Stomach (tissue), 9 donors: Measurements from ENCODE around the gene DLGAP1. TPM values are rescaled to one million over a fixed set of nuclear protein-coding genes. Genes with fewer than 3 reads are reported as not detected.
A peak's percentile ranks its signal among the peaks of the same experiment; 100 is the strongest.

Experiments used
- DNase-seq, 2 donors: peaks; one replicate each; pipeline versions ENCODE4 v3.0.0 to v3.0.0-alpha.2; 2013 to 2019
- H3K27ac ChIP-seq, 5 donors: fragments of 200-600 bp in 4 of 5; sonication (generic) in 4 of 5; one replicate each; pipeline ENCODE4 v1.5.1; 2013 to 2019; ENCODE audit warnings: mild to moderate bottlenecking in 1 of 5, moderate library complexity in 1 of 5
- H3K27me3 ChIP-seq, 3 donors: fragments of 200-600 bp; sonication (generic); one replicate each; pipeline ENCODE4 v1.5.1; 2017 to 2019; ENCODE audit warnings: mixed run types in 1 of 3
- H3K36me3 ChIP-seq, 4 donors: fragments of 200-600 bp; sonication (generic); 1 replicate in 3 of 4; 2 replicates in 1 of 4; pipeline ENCODE4 v1.5.1; 2016 to 2019
- H3K4me1 ChIP-seq, 4 donors: fragments of 200-600 bp; sonication (generic); one replicate each; pipeline ENCODE4 v1.5.1; 2016 to 2019
- H3K4me3 ChIP-seq, 4 donors: fragments of 200-600 bp; sonication (generic) in 3 of 4; one replicate each; pipeline ENCODE4 v1.5.1; 2016 to 2019; ENCODE audit warnings: mild to moderate bottlenecking in 1 of 4
- H3K9me3 ChIP-seq, 4 donors: fragments of 200-600 bp; sonication (generic); one replicate each; pipeline ENCODE4 v1.5.1; 2016 to 2019
- EP300 ChIP-seq: sonication (generic); formaldehyde crosslinking; IDR thresholded peaks from one replicate; pipeline ENCODE4 v1.6.1; 2017; ENCODE audit warnings: antibody characterized with exemption
- POLR2A ChIP-seq, 4 donors: fragments of 450-650 bp; IDR thresholded peaks; one replicate each; pipeline ENCODE4 v1.6.1; 2016; ENCODE audit warnings: antibody characterized with exemption in 4 of 4, control low read depth in 2 of 4, mild to moderate bottlenecking in 1 of 4, moderate library complexity in 1 of 4
- POLR2AphosphoS5 ChIP-seq, 3 donors: sonication (generic); formaldehyde crosslinking; IDR thresholded peaks; one replicate each; pipeline ENCODE4 v1.6.1; 2016; ENCODE audit warnings: antibody characterized with exemption in 3 of 3
- WGBS, 5 donors: extraction: QIAGEN DNeasy Blood & Tissue Kit in 3 of 5; methylation state at CpG; one replicate each; pipeline versions ENCODE4 v1.1.5 to v1.1.7; 2013 to 2018; 5-methylcytosine and 5-hydroxymethylcytosine counted together
- intact Hi-C: fragments of 100-400 bp; cut with DNase I; formaldehyde crosslinking; loops from one replicate; pipeline ENCODE4 v1.15.1; 2023; ENCODE audit warnings: low total_unique reads
- polyA plus RNA-seq, 3 donors: library from polyadenylated mRNA; stranded (reverse); fragments of 200-250 nt; gene quantifications; one replicate each; pipeline ENCODE4 v1.2.3, GENCODE V29; 2013
- total RNA-seq, 5 donors: library from RNA; depleted of rRNA; stranded (reverse); fragments of >200 nt; gene quantifications; one replicate each; pipeline versions ENCODE4 v1.1.0 to v1.2.3, GENCODE V29; 2014 to 2016
- TF ChIP-seq, protein P1 (sequence below), 7 experiments: fragments of 450-650 bp in 4 of 7; fragments of 200-600 bp in 3 of 7; sonication (generic) in 3 of 7; IDR thresholded peaks; one replicate each; pipeline ENCODE4 v1.5.1; 2016 to 2019; ENCODE audit warnings: antibody characterized with exemption in 7 of 7, control low read depth in 2 of 7, mild to moderate bottlenecking in 1 of 7
- donor health status: healthy with polysubstance abuse.
- donor health status: Bipolar disorder and iron deficiency.
- donor health status: healthy.

The DLGAP1 gene
- total and polyA plus RNA-seq, 8 donors, result 0.06 to 7.0 (median 1.3) TPM; not detected in 1

DNA sequence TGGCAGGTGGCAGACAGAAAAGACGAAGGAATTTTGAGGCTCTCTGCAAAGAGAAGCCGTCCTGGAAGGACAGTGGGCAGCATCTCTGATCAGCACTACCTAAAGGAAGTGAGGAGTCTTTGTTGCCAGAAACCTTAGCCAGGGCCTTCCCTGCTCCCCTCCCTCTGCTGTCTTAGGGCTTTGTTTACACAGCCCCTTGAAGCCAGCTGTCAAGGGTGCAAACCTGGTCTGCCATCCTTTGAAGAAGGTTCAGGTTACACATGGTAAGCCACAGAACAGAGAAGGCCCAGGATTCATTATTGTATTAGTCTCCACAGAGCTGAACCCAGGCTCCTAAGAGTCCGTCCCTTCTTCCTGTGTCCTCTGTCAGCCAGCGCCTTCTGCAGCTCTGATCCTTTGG, 648.5 kb downstream of the DLGAP1 start:
- no peaks in the 10 kb centered on the region for H3K9me3 ChIP-seq
- no peak for TF ChIP-seq POLR2AphosphoS5 (IDR thresholded peaks at IDR 0.05)
- TF ChIP-seq, protein P1, sequence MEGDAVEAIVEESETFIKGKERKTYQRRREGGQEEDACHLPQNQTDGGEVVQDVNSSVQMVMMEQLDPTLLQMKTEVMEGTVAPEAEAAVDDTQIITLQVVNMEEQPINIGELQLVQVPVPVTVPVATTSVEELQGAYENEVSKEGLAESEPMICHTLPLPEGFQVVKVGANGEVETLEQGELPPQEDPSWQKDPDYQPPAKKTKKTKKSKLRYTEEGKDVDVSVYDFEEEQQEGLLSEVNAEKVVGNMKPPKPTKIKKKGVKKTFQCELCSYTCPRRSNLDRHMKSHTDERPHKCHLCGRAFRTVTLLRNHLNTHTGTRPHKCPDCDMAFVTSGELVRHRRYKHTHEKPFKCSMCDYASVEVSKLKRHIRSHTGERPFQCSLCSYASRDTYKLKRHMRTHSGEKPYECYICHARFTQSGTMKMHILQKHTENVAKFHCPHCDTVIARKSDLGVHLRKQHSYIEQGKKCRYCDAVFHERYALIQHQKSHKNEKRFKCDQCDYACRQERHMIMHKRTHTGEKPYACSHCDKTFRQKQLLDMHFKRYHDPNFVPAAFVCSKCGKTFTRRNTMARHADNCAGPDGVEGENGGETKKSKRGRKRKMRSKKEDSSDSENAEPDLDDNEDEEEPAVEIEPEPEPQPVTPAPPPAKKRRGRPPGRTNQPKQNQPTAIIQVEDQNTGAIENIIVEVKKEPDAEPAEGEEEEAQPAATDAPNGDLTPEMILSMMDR (IDR thresholded peaks at IDR 0.05), result no peak
- TF ChIP-seq EP300, result no peak
- TF ChIP-seq POLR2A (IDR thresholded peaks at IDR 0.05), result no peak
- no peaks in the 10 kb centered on the region for H3K36me3 ChIP-seq
- 76 to 81% (median 80%) methylated on average over 4 of the region's 4 CpGs for WGBS, 5 donors
- no peak overlapping the region for H3K27ac ChIP-seq
- no peak for DNase-seq
- no peaks in the 10 kb centered on the region for H3K4me1 ChIP-seq
- no peaks in the 10 kb centered on the region for H3K27me3 ChIP-seq
- no peak overlapping the region for H3K4me3 ChIP-seq
- intact Hi-C loops, result no loop called here

GRCh38 chr18:3804336-3804735, 650.8 kb downstream of the DLGAP1 start:
- TF ChIP-seq POLR2AphosphoS5 (IDR thresholded peaks at IDR 0.05) (no peak), EP300 (no peak), POLR2A (IDR thresholded peaks at IDR 0.05) (no peak)
- 85 to 96% (median 89%) methylated on average over 4 of the region's 4 CpGs for WGBS, 5 donors
- Histone ChIP-seq H3K9me3 (no peaks in the 10 kb centered on the region), H3K36me3 (no peaks in the 10 kb centered on the region), H3K27me3 (no peaks in the 10 kb centered on the region), H3K4me1 (no peaks in the 10 kb centered on the region), H3K4me3 (no peak overlapping the region), H3K27ac (no peak overlapping the region)
- intact Hi-C loops, result no loop called here
- no peak for DNase-seq

GRCh38 chr18:3803350-3803749, 651.8 kb downstream of the DLGAP1 start:
- no peaks in the 10 kb centered on the region for H3K4me1 ChIP-seq
- no peaks in the 10 kb centered on the region for H3K27me3 ChIP-seq
- no peak overlapping the region for H3K27ac ChIP-seq
- H3K9me3 ChIP-seq, result no peaks in the 10 kb centered on the region
- WGBS, 5 donors, result 70 to 93% (median 84%) methylated on average over 4 of the region's 4 CpGs
- H3K36me3 ChIP-seq, result no peaks in the 10 kb centered on the region
- TF ChIP-seq POLR2A (IDR thresholded peaks at IDR 0.05) (no peak), EP300 (no peak), POLR2AphosphoS5 (IDR thresholded peaks at IDR 0.05) (no peak)
- TF ChIP-seq, protein P1 (IDR thresholded peaks at IDR 0.05), result no peak
- no peak for DNase-seq
- H3K4me3 ChIP-seq, result no peak overlapping the region
- intact Hi-C loops, result no loop called here

DNA sequence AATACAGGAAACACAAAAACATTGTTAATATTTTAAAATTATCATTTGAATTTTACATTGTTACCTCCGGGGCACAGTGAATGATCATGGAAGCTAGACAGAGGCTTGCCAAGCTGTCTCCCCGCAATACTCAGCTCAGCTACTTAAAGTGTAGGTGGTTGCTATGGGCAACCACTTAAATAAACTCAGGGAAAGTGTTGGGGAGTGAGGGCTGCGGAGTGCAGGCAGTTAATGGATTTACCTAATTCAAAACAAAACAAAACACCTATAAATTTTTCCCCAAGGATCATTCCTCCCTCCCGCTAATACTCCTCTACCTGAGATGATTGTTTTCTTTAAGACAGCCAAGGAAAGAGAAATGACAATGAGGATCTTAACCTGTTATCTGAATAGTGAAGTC, 655.6 kb downstream of the DLGAP1 start:
- peak in 1 of 2 donors; percentile 41 for DNase-seq

GRCh38 chr18:3798032-3798431, 657.1 kb downstream of the DLGAP1 start:
- Histone ChIP-seq H3K36me3 (no peaks in the 10 kb centered on the region), H3K4me3 (no peak overlapping the region), H3K27ac (no peak overlapping the region), H3K27me3 (no peaks in the 10 kb centered on the region), H3K9me3 (no peaks in the 10 kb centered on the region), H3K4me1 (peaks cover 0 to 6% (median 3%) of the 10 kb centered on the region in 4 donors)
- DNase-seq, result no peak
- WGBS, 5 donors, result 57 to 69% (median 61%) methylated on average over 3 of the region's 3 CpGs
- intact Hi-C loops, result no loop called here
- no peak for TF ChIP-seq POLR2A (IDR thresholded peaks at IDR 0.05)
- TF ChIP-seq POLR2AphosphoS5 (IDR thresholded peaks at IDR 0.05), result no peak
- TF ChIP-seq, protein P1 (IDR thresholded peaks at IDR 0.05), result no peak
- no peak for TF ChIP-seq EP300

More for the DNA sequence above, 655.6 kb downstream of the DLGAP1 start:
- no peak overlapping the region for H3K27ac ChIP-seq
- H3K4me3 ChIP-seq, result no peak overlapping the region
- WGBS, 5 donors, result 53 to 61% (median 56%) methylated on average over 4 of the region's 4 CpGs
- TF ChIP-seq POLR2AphosphoS5 (IDR thresholded peaks at IDR 0.05) (no peak), POLR2A (IDR thresholded peaks at IDR 0.05) (no peak), EP300 (no peak)
- TF ChIP-seq, protein P1 (IDR thresholded peaks at IDR 0.05), result no peak
- H3K27me3 ChIP-seq, result no peaks in the 10 kb centered on the region
- intact Hi-C loops, result no loop called here
- H3K9me3 ChIP-seq, result no peaks in the 10 kb centered on the region
- peaks cover 0 to 5% (median 3%) of the 10 kb centered on the region in 4 donors for H3K4me1 ChIP-seq
- H3K36me3 ChIP-seq, result no peaks in the 10 kb centered on the region
